HG03135 (cell line): Measurements from ENCODE around the gene PLEKHJ1.
"Not testable (repeated sequence)": the region's sequence is repeated elsewhere in the genome, so short reads cannot be mapped to it uniquely, and the experiment has no call there.

Source experiments
- ATAC-seq: cut with Tn5 transposase; IDR thresholded peaks from one replicate; pipeline ENCODE4 v1.9.1; 2021; ENCODE audit warnings: mild to moderate bottlenecking, moderate library complexity; ENCODE audit not compliant: unreplicated experiment

Gene PLEKHJ1

DNA sequence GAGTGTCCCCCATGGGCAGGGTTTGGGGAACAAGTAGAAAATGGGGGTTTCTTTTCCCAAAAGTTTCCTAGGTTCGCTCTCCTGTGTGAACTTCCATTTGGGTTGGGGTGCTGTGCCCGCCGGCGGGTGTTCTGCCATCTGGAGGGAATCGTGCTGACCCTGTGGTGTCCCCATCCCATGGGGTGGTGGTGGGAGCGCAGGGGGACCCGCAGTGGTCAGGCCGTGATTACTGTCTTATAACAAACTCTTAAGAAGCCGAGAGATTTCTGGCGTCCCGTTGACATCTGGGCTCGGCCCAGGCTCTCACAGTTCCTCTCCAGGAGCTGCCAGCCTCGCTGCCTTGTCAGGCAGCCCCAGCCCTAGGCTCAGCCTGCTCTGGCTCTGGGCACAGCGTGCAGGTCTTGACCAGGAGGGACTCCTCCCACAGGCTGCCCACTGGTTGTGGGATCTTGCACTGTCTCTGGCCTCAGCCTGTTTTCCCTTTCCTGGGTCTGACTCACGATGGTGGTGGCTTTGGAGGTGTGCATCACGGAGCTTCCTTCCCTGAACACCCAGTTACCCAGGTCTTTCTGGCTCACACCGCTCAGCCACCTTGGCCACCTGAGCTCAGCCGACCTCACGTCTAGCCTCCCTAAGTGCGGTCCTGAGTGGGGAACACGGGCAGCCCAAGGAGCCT lies 34.5 kb downstream of the PLEKHJ1 start:
- no peak for ATAC-seq

GRCh38 chr19:2200624-2201294 lies 35.4 kb downstream of the PLEKHJ1 start:
- ATAC-seq = not testable (repeated sequence)

GRCh38 chr19:2199861-2200623 lies 36.1 kb downstream of the PLEKHJ1 start:
- ATAC-seq = no peak

GRCh38 chr19:2199215-2199614 lies 36.9 kb downstream of the PLEKHJ1 start:
- no peak for ATAC-seq

GRCh38 chr19:2198317-2198716 lies 37.8 kb downstream of the PLEKHJ1 start:
- ATAC-seq = no peak

- ATAC-seq = no peak
Observed at GRCh38 chr19:2197270-2197669, 38.9 kb downstream of the PLEKHJ1 start.

GRCh38 chr19:2195914-2196313 lies 40.2 kb downstream of the PLEKHJ1 start:
- ATAC-seq = no peak

DNA sequence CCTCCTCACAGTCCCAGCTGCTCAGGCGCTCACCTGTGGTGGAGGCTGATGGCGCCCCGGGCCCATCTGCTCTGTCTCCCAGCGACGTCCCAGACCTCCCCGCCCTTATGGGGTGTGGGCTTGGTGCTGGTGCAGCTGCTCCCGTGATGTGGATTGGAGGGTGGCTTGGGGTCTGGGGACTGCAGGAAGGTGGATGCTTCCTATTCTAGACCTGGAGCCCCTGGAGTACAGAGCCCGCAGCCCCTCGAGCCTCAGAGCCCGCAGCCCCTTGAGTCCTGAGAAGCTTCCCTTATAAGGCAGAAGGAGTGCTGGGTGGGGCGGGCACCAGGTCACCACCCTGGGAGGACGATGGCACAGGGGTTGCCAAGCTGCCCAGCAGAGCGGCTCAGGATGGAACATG lies 40.8 kb downstream of the PLEKHJ1 start:
- ATAC-seq = no peak

DNA sequence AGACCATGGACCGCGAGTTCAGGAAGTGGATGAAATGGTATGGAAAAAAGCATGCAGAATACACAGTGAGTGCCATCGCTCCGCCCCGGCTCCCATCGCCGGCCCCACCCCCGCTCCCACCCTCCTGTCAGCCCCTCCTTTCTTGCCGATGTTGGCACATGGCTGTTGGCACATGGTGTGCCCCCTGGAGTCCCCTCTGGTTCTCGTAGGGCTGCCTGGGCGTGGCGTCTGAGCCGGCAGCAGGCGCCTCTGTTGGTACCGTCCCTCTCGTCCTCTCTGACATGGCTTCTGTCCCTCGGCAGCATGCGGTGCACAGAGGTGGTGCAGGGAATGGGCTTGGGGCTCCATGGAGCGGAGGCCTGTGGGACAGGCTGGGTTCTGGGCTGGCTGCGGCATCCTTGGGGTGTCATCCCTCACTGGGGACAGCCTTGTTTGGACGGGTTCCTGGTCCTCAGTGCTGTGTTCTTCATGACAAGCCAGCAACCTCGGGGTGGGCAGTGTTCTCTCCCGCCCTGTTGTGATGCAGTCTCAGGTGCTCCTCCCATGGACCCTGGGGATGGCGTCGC lies 41.5 kb downstream of the PLEKHJ1 start:
- no peak for ATAC-seq

- ATAC-seq = no peak
Observed at GRCh38 chr19:2193807-2194206, 42.3 kb downstream of the PLEKHJ1 start.

DNA sequence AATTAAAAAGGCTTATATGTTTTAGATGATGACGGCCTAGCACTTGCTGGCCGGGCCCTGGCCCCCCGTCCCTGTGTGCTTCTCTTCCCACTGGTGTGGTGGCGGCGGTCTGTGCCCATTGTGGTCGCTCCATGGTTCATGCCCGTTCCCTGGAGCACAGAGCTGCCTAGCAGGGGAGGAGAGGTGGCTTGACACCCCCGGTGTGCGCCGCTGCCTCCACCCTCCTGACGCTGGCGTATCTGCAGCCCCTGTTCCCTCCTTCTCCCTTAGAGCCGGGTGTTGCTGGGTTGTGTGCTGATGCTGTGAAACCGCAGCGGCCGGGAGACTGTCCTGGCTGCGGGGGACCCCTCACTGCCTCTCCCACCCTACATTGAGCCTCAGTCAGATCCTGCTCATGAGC lies 43.3 kb downstream of the PLEKHJ1 start:
- no peak for ATAC-seq

- no peak for ATAC-seq
Observed at GRCh38 chr19:2191456-2192310, 44.4 kb downstream of the PLEKHJ1 start.

DNA sequence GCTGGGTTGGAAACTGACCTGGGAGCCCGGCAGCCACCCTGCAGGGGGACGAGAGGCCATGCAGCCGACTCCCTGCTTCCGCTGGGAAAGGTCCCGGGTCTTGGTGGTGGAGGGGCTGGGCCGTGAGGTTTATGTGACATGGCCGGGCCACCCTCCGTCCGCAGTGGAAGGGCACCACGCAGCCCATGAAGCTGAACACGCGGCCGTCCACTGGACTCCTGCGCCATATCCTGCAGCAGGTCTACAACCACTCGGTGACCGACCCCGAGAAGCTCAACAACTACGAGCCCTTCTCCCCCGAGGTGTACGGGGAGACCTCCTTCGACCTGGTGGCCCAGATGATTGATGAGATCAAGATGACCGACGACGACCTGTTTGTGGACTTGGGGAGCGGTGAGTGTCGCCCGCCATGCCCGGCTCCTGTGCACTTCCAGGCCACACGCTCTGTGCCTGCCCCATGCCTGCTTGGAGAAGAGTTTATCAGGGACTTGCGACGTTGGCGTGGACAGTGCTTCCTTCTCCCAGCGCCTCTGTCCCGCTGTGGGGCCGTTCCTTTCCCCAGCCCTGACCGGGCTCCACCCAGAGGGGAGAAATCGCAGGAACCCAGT lies 45.2 kb downstream of the PLEKHJ1 start:
- no peak for ATAC-seq

- no peak for ATAC-seq
Observed at GRCh38 chr19:2189880-2190279, 46.2 kb downstream of the PLEKHJ1 start.

- no peak for ATAC-seq
Observed at GRCh38 chr19:2188708-2189385, 47.3 kb downstream of the PLEKHJ1 start.

DNA sequence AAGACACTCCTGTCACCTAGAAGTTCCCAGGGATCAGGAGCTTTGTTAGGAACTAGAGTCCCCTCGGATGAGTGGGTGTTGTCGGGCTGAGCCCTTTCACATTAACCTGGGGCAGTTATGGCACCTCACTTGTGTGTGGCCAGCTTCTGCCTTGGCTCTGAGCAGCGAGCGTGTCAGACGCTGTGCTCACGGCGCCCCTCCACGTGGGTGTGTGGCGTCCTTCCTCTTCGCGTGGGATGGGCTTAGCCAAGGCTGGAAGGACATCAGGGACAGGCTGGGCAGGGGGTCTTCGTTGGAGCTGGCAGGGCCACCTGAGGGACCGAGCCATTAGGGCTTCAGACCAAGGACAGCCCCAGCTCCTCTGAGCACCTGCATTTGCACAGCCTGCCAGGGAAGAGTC lies 49.0 kb downstream of the PLEKHJ1 start:
- no peak for ATAC-seq

DNA sequence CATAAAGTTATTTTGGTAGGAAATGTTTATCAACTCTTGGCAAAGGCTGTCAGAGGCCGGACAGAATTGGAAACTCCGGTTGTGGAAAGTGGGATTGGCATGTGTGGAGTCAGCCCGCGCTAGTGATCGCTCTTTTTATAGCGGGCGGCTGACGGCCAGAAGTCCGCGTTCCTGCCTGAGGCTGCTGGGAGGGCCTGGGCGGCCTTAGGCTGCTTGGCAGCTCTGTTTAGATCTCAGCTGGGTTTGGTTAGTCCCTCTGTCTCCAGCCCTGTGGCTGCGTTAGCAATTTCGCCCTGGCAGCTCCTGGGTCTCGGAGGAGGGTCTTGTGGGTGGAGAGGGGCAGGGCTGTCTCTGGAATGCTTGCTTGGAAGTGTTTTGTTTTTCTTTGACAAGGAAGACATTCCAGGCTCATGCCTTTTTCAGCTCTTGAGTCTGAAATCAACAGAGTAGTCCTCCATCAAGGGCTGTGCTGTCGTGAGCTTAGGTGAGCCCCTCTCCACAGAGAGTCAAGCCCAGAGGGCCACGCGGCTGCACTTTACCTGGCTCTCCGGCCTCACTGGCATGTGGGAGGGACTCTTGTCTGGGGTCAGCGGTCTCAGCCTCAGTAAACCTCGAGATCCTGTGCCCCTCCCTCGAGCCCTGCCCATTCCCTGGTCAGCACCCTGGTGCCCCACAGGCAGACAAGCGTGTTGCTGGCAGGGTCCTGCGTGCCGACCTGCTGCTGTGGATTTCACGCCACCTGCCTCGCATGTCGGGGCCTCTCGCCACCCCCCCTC lies 49.9 kb downstream of the PLEKHJ1 start:
- no peak for ATAC-seq

GRCh38 chr19:2185734-2186070 lies 50.4 kb downstream of the PLEKHJ1 start:
- no peak for ATAC-seq

GRCh38 chr19:2184422-2184975 lies 51.6 kb downstream of the PLEKHJ1 start:
- no peak for ATAC-seq
